PC-9 (cell line): ENCODE measurements around the gene ANKLE1. TPM values are rescaled to one million over a fixed set of nuclear protein-coding genes. Genes with fewer than 3 reads are reported as not detected.

ENCODE experiments used
- BruUV-seq: library from RNA; stranded (reverse); fragments of 400-500 nt; replicated peaks from 2 replicates; lab custom pipeline; 2021; lab: Mats Ljungman, UMichigan
- CTCF ChIA-PET: fragments of 300-600 bp; sonication (Branson Sonifier 250); formaldehyde crosslinking; loops from one replicate; lab custom pipeline; 2022; ENCODE audit warnings: antibody characterized with exemption; lab: Charles Lee
- POLR2A ChIA-PET: fragments of 300-600 bp; sonication (Branson Sonifier 250); formaldehyde crosslinking; loops from one replicate; lab custom pipeline; 2022; ENCODE audit warnings: antibody characterized with exemption; ENCODE audit not compliant: unreplicated experiment; lab: Charles Lee
- DNase-seq, 2 experiments: peaks; one replicate each; pipeline versions ENCODE4 v3.0.0 to v3.0.0-alpha.2; 2015 to 2022; ENCODE audit warnings: mixed read lengths in 1 of 2
- H2AFZ ChIP-seq: fragments of 200-600 bp; sonication (generic); 2 replicates; pipeline ENCODE4 v1.8.1; 2017; ENCODE audit warnings: antibody characterized with exemption
- H3F3A ChIP-seq: fragments of 200-600 bp; sonication (generic); 2 replicates; pipeline ENCODE4 v1.8.1; 2017; ENCODE audit warnings: antibody characterized with exemption, mild to moderate bottlenecking, low read depth; ENCODE audit not compliant: insufficient read depth
- H3K27ac ChIP-seq: fragments of 200-600 bp; sonication (generic); 2 replicates; pipeline ENCODE4 v1.6.1; 2016; ENCODE audit warnings: mixed run types
- H3K27me3 ChIP-seq: fragments of 200-600 bp; sonication (generic); 2 replicates; pipeline ENCODE4 v1.6.1; 2016; ENCODE audit warnings: low read depth, mixed run types; ENCODE audit not compliant: insufficient read depth
- H3K36me3 ChIP-seq: fragments of 200-600 bp; sonication (generic); 2 replicates; pipeline ENCODE4 v1.6.1; 2016; ENCODE audit warnings: low read depth, mixed run types
- H3K4me1 ChIP-seq: fragments of 200-600 bp; sonication (generic); replicated peaks from 2 replicates; pipeline ENCODE4 v1.6.1; 2016; ENCODE audit warnings: mixed run types; ENCODE audit not compliant: insufficient read depth
- H3K4me2 ChIP-seq: fragments of 200-600 bp; sonication (generic); 2 replicates; pipeline ENCODE4 v1.6.1; 2017; ENCODE audit warnings: mixed run types
- H3K4me3 ChIP-seq: fragments of 200-600 bp; sonication (generic); 2 replicates; pipeline ENCODE4 v1.6.1; 2016; ENCODE audit warnings: mixed run types
- H3K79me2 ChIP-seq: fragments of 200-600 bp; sonication (generic); 2 replicates; pipeline ENCODE4 v1.6.1; 2017; ENCODE audit warnings: low read depth, mixed run types
- H3K9me2 ChIP-seq: fragments of 200-600 bp; sonication (generic); 2 replicates; pipeline ENCODE4 v1.8.1; 2017; ENCODE audit warnings: mild to moderate bottlenecking; ENCODE audit not compliant: insufficient read depth
- H3K9me3 ChIP-seq: fragments of 200-600 bp; sonication (generic); 2 replicates; pipeline ENCODE4 v1.8.1; 2016; ENCODE audit warnings: low read depth; ENCODE audit not compliant: insufficient read depth
- H4K20me1 ChIP-seq: fragments of 200-600 bp; sonication (generic); 2 replicates; pipeline ENCODE4 v1.8.1; 2017; ENCODE audit not compliant: insufficient read depth
- EZH2 ChIP-seq: fragments of 200-600 bp; sonication (generic); IDR thresholded peaks from 2 replicates; pipeline ENCODE4 v1.8.0; 2017; ENCODE audit warnings: antibody characterized with exemption, low read depth
- intact Hi-C: fragments of 100-400 bp; cut with micrococcal nuclease; formaldehyde crosslinking; loops from one replicate; pipeline ENCODE4 v1.10.0; 2022; ENCODE audit not compliant: unreplicated experiment
- total RNA-seq: library from RNA; stranded (reverse); gene quantifications from 2 replicates; pipeline ENCODE4 v1.2.3, GENCODE V29; 2021
- TF ChIP-seq, protein P1 (sequence below): fragments of 200-600 bp; sonication (generic); conservative IDR thresholded peaks from 2 replicates; pipeline ENCODE4 v1.6.1; 2017; ENCODE audit warnings: mixed run types, antibody characterized with exemption, mild to moderate bottlenecking, moderate library complexity

The ANKLE1 gene
- total RNA-seq, 1 experiment from 2014 or later = 1.2 TPM

DNA sequence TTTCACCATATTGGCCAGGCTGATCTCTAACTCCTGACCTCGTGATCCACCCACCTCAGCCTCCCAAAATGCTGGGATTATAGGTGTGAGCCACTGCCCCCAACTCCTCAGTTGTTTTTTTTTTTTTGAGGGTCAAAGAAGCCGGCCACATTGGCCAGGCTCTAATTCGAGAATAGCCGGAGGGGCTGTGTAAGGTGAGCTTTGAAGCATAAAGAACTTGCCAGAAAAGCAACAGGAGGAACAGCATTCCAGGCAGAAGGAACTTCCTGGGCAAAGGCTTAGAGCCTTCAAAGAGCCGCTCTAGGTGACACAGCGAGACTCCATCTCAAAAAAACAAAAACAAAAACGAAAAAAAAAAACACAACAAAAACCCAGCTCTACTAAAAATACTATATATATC is 15.7 kb upstream of the ANKLE1 start:
- peak overlapping the region; percentile 70 for H3K27ac ChIP-seq
- peaks cover 17% of the 10 kb centered on the region for H3K79me2 ChIP-seq
- POLR2A ChIA-PET = interaction anchor here (1.4 kb wide), 1 partner anchor 17 kb away, joined by 8 read pairs; no protein-coding TSS in a partner anchor
- peaks cover 5% of the 10 kb centered on the region; the same call in 1 of the 2 replicates for H3K36me3 ChIP-seq
- no peak overlapping the region; the same call in 1 of the 2 replicates for H2AFZ ChIP-seq
- peaks cover 26% of the 10 kb centered on the region for H3K4me1 ChIP-seq
- CTCF ChIA-PET = interaction anchor here (0.6 to 0.7 kb wide), 2 partner anchors 8 to 16 kb away, joined by 3 to 6 read pairs; no protein-coding TSS in a partner anchor
- no peaks in the 10 kb centered on the region for H3K27me3 ChIP-seq
- intact Hi-C loops = no loop called here
- no peak overlapping the region for H3K4me3 ChIP-seq
- no peaks in the 10 kb centered on the region for H4K20me1 ChIP-seq
- DNase-seq = peak in 1 of 2 experiments; percentile 97
- H3K9me3 ChIP-seq = no peaks in the 10 kb centered on the region
- H3K4me2 ChIP-seq = peak overlapping the region; percentile 34
- no TSS peak for BruUV-seq
- TF ChIP-seq, protein P1, sequence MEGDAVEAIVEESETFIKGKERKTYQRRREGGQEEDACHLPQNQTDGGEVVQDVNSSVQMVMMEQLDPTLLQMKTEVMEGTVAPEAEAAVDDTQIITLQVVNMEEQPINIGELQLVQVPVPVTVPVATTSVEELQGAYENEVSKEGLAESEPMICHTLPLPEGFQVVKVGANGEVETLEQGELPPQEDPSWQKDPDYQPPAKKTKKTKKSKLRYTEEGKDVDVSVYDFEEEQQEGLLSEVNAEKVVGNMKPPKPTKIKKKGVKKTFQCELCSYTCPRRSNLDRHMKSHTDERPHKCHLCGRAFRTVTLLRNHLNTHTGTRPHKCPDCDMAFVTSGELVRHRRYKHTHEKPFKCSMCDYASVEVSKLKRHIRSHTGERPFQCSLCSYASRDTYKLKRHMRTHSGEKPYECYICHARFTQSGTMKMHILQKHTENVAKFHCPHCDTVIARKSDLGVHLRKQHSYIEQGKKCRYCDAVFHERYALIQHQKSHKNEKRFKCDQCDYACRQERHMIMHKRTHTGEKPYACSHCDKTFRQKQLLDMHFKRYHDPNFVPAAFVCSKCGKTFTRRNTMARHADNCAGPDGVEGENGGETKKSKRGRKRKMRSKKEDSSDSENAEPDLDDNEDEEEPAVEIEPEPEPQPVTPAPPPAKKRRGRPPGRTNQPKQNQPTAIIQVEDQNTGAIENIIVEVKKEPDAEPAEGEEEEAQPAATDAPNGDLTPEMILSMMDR = no peak
- no peak for TF ChIP-seq EZH2
- no peaks in the 10 kb centered on the region for H3K9me2 ChIP-seq
- peaks cover 32% of the 10 kb centered on the region for H3F3A ChIP-seq

DNA sequence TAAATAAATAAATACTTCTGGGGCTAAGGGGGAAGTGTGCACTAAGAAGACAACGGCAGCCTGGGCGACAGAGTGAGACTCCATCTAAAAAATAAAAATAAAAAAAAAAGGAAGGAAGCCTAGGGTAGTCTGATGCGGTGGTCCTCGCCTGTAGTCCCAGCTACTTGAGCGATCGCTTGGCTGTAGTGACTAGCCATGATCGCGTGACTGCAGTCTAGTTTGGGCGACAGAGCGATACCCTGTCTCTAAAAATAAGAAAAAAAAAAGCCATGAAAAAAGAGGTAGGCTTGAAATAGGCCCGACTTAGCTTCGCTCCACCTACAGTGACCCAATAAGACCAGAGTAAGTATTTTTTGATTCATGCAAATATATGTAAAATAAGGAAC is 15.1 kb upstream of the ANKLE1 start:
- intact Hi-C loops = no loop called here
- DNase-seq = no peak
- CTCF ChIA-PET = no interaction called here

DNA sequence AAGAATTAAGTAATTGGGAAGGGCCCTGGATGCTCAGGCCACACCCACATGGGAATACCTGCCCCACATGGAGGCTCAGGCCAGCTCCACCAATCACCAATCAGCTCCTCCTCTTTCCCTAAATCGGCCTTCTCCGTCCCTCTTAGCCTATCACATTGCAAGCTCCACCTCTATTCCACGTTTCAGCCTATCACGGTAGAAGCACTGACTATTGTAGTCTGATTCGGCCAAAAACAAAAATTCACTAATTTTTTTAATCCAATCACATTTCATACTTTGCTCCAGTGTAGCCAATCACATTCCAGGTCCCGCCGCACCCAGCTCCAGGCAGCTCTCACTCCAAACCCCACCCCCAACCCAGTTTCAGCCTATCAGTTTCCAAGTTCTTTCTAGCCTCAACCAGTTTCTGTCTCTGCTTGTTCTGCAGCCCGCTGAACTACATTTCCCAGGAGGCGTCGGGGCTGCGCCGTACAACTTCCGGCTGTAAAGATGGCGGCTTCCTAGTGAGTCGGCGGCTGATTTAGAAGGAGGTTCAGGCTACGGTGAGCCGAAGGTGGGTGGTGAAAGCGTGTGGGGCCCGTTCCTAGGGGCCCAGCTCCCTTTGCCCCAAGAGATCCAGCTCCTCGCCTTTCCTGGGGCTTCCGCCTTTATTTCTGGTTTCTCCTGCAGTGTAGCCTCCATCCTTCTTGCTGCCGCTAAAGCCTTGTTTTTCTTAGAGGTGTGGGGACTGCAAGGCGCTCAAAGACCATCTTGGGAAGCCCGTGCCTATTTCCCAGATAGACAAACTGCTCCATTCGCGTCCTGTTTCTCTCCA is 14.5 kb upstream of the ANKLE1 start, which contains the start of gene BABAM1:
Gene BABAM1 (plus strand): TSS at position 469 of the 814 bp plus-strand sequence. CDS start 1,364 bp downstream, outside the sequence.
- H3K9me2 ChIP-seq = no peaks in the 10 kb centered on the region
- intact Hi-C loops = loop anchor here (1.0 kb wide), 1 partner anchor 21 kb away; no protein-coding TSS in a partner anchor
- no peaks in the 10 kb centered on the region for H4K20me1 ChIP-seq
- H3K4me3 ChIP-seq = peak within 1 kb of the TSS; percentile 86
- TSS peak; percentile 78 for BruUV-seq
- H3K36me3 ChIP-seq = peaks cover 11% of the 10 kb centered on the region; the same call in 1 of the 2 replicates
- peak within 1 kb of the TSS; percentile 88 for H2AFZ ChIP-seq
- peaks cover 17% of the 10 kb centered on the region for H3K79me2 ChIP-seq
- no peaks in the 10 kb centered on the region for H3K9me3 ChIP-seq
- H3K4me1 ChIP-seq = peaks cover 25% of the 10 kb centered on the region
- peak within 1 kb of the TSS; percentile 90 for H3K4me2 ChIP-seq
- ChIA-PET POLR2A (interaction anchor here (0.5 to 1.4 kb wide), 10 partner anchors 12 to 662 kb away, joined by 3 to 25 read pairs (median 11); partner anchors contain the start of genes OCEL1 and USE1), CTCF (no interaction called here)
- DNase-seq = peak; percentile 94 to 99
- H3K27ac ChIP-seq = peak within 1 kb of the TSS; percentile 70
- no peak for TF ChIP-seq EZH2
- TF ChIP-seq, protein P1 = no peak
- no peaks in the 10 kb centered on the region for H3K27me3 ChIP-seq
- peaks cover 32% of the 10 kb centered on the region for H3F3A ChIP-seq

More for the DNA sequence above, 15.1 kb upstream of the ANKLE1 start:
- TF ChIP-seq, protein P1 = no peak
- TF ChIP-seq EZH2 = no peak
- peaks cover 32% of the 10 kb centered on the region for H3F3A ChIP-seq
- POLR2A ChIA-PET = interaction anchor here (0.5 to 1.4 kb wide), 9 partner anchors 12 to 662 kb away, joined by 3 to 25 read pairs (median 9); partner anchors contain the start of genes OCEL1 and USE1
- peak overlapping the region; percentile 34; the same call in 1 of the 2 replicates for H3K4me2 ChIP-seq
- H3K9me2 ChIP-seq = no peaks in the 10 kb centered on the region
- no peaks in the 10 kb centered on the region for H3K27me3 ChIP-seq
- no TSS peak for BruUV-seq
- H4K20me1 ChIP-seq = no peaks in the 10 kb centered on the region
- H3K9me3 ChIP-seq = no peaks in the 10 kb centered on the region
- H3K4me3 ChIP-seq = no peak overlapping the region
- H3K27ac ChIP-seq = peak overlapping the region; percentile 70
- H3K79me2 ChIP-seq = peaks cover 17% of the 10 kb centered on the region
- peaks cover 25% of the 10 kb centered on the region for H3K4me1 ChIP-seq
- H2AFZ ChIP-seq = no peak overlapping the region
- H3K36me3 ChIP-seq = peaks cover 11% of the 10 kb centered on the region; the same call in 1 of the 2 replicates
